Activated T-cell treated with anti-CD3 and anti-CD28 coated beads, Interleukin-2, amount 50 U/mL, for 48 hours (primary cell): ENCODE results near the gene TBL3.
"Not testable (repeated sequence)": the region's sequence is repeated elsewhere in the genome, so short reads cannot be mapped to it uniquely, and the experiment has no call there.

ENCODE experiments used
- DNase-seq, 2 experiments: peaks; one replicate each; pipeline ENCODE4 v3.0.0-alpha.2; 2020

The TBL3 gene

DNA sequence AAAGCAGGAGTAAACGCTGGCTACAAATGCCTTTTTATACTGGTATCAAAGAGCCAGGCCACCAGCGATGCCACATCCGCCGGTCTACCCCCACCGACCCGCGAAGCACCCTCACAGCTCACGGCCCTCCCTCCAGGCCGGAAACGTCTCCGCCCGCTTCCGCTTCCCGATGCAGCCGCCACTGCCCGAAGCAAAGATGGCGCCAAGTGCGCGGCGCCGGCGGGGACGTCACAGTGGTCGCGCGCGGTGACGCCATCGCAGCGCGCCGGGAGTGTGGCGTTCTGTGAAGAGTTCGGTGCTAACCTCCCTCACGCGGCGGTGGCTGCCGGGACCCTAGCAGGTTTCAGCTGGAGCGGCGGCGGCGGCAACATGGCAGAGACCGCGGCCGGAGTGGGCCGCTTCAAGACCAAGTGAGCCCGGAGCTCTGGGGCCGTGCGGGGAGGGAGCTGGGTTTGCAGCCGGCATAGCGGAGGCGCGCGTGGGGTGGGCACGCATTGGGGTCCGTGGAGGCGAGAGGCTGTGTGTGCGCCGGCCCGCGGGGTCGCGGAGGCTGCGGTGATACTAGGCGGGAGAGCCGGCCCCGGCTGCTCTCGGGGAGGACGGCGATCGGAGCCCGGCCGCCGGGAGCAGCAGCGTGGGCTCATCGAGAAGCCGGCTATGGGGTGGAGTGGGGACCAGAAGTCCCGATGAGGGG is at the start of gene TBL3:
TBL3 (plus strand) TSS at position 258 of the 694 bp plus-strand sequence; CDS start at position 370, 112 bp downstream.
- DNase-seq, result peak; percentile 98 to 99

DNA sequence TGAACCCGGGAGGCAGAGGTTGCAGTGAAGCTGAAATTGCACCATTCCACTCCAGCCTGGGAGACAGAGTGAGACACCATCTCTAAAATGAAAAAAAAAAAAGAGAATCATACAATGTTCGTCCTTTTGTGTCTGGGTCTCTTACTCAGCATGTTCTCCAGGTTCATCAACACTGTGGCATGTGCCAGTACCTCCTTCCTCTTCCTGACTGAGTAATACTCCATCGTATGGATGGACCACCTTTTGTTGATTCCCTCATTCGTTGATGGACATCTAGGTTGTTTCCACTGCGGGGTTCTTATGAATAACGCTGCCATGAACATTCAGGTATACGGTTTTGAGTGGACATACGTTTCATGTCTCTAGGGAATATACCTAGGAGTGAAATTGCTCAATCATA is 49.5 kb upstream of the TBL3 start:
- no peak for DNase-seq

DNA sequence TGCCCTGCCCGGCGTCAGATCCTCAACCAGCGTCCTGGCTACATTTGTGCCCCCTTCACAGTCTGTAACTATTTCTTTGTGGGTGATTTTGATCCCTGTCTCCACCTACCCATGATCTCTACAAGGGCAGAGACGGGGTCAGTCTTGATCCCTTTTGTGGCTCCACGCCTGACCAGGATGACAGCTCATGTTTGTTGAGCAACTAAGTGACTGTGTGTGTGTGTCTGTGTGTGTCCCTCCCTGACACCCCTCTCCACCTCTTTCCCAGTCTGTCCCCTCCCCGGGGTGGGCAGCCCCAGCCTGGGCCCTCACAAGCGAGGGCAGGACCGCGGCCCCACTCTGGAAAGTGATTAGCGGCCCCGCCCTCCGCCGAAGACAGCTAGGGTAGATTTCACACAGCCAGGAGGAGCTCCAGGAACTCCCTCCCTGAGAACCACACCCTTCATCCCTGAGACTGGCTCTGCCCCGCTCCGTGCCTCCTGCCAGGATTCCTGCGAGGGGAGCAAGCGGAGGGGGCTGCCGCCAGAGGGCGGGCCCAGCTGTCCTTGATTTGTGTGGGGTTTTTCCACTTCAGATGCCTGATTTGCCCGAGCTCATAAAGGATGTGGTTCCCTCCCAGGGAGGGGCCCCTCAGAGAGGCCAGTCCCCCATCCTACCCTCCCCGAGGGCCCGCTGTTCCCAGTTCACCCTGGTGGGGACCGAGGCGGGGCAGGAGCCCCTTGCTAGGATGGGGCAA is 48.4 kb upstream of the TBL3 start:
- peak; percentile 39 to 52 for DNase-seq

DNA sequence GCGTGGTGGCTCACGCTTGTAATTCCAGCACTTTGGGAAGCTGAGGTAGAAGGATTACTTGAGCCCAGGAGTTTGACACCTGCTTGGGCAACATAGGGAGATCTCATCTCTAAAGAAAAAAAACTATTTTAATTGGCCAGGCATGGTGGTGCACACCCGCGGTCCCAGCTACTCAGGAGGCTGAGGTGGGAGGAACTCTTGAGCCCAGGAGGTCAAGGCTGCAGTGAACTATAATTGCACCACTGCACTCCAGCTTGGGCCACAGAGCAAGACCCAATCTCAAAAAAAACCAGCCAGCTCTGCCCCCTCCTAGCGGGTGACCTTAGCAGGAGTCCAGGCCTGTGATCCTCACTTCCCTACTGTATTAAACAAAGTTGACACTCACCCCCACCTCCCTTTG is 47.8 kb upstream of the TBL3 start:
- no peak for DNase-seq

DNA sequence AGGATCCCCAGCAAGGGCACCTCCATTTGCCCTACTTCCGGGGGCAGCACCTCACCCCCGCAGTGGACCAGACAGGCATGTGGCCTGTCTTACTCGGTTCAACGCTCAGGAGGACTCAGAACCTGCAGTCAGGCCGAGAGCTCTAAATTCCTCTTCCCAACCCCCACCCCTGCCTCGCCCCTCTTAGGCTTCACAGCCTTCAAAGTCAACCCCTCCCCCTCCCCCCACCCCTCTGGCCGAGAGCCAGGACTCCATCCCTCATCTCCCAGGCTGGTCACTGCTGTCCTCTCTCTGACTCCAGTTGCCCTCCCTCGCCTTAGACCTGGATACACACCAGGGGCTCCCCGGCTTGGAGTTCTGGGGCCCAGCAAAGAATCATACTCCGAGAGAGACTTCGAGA is 45.6 kb upstream of the TBL3 start:
- no peak for DNase-seq

DNA sequence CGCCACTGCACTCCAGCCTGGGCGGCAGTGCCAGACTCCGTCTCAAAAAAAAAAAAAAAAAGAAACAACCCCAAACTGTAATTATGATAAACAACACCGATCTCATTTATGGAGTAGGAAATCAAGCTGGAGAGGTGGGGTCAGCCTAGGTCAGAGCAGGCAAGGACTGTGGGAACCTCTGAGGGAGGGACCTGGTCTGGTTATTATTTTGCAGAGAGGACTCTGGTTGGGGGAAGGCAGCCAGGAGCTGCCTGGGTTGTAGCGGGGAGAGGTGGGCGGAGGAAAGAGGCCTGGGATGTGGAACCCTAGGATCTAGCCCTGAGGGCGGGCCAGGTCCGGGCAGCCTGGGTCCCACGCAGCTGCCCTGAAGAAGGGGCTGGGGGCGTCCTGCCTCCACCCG is 42.7 kb upstream of the TBL3 start:
- DNase-seq, result no peak

DNA sequence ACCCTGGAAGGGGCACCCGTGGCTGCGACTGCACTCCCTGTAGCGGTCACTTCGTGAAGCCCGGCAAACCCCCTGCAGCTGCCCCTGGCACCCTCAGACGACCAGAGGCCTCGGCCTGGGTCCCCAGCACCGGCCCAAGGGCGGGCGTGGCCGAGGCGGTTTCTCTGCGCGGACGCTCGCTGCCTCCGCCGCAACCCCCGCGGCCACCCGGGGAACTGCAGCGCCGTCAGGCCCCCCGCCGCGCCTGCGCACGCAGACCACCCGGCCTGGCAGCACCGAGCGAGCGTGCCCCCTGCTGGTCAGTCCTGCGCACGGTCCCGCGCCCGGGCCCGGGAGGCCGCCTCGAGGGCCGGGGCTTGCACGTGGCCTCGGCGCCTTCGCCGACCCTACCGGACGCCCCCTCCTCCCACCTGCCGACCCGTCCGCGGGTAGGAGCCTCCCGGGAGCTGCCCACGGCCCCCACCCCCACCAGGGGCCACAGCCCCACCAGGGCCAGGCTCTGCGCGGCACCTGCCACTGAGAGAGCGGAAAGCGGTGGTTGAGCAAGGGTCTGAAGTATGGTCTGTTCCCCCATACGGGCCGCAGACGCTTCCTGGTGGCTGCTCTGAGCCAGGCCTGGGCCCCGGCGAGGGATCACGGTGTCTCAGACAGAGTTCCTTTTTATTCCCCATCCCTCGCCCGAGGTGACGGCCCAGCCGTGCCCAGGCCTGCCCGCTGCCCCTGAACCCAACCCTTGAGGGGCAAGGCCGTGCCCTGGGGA is 42.1 kb upstream of the TBL3 start:
- DNase-seq, result peak; percentile 96 to 97

DNA sequence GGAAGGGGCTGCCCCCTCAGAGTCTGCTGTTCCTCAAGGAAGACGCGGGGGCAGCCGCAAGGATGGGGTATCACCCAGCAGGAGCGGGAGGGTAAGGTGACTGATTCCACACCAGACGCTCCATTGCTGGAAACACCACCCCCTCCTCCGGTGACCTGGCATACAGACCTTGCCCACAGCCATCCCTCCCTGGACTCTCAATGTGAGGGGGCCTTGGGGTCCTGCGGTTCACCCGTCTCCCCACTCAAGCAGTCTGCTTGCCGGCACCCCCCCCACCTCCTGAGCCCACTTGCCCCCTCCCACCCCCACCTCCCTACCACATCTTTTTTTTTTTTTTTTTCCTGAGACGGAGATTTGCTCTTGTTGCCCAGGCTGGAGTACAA is 41.5 kb upstream of the TBL3 start:
- no peak for DNase-seq

DNA sequence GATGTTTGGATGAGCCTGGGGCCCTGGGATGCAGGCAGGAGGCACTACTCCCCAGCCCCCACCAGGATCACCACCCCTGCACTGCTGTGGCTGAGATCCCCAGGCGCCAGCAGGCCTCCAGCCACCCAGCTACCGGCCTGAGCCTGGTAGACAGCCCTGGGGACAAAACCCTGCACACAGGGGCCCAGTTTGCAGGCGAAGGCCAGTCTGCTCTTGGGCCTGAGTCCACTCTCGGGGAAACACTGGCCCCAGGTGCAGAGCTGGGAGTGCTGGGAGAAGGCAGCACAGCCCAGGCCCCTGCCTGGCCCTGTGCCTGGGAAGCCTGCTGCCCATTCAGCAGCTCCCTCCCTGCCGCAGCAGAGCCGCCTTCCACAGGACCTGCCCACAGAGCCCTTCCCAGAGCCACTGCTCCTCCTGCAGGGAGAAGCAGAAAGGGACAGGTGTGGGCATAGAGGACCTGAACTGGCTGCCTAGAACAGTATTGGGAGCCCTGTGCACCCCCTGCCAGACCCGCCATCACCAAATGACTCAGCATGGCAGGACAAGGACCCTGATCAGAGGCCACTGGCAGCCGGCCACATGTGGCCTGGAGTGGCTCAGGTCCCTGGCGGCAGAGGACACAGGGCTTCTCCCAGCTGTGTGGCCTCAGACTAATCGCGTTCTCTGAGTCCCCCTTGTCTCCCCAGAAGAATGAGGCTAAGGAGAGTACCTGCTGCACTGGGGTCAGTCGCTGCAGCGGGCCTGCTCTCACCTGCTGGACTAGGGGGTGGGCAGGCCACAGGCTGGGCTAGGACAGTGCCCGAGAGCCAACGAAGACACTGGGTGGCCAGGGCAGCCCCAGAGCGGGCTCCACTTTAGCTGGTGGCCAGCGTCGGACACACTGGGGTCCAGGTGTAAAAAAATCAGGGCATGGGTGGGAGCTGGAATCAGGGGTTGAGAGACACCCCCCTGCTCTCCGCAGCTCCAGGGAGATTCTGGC is 39.5 kb upstream of the TBL3 start:
- DNase-seq, result no peak

DNA sequence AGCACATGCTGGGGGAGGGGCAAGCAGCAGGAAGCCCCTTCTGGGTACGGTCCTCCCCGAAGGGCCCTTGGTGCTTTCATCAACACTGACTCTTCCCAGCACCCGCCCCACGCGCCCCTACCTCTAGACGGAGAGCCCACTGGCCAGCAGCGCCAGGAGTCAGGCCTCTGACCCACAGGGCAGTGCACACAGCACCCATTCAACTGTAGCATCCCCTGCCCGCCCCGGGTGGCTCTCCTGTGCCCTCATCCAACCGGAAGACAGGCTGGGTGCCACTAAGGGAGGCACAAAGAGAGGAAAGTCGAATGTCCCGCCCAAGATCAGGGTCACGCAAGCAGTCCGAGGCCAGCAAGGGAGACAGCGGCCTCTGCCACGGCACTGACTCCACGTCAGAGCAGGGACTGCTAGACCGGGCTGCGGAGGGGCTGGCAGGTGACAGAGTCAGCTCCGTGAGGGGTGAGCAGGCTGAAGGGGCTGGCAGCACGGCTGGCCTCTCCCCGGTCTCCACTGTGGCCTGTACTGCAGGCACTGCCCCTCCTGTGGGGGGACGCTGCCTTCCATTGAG is 38.7 kb upstream of the TBL3 start:
- no peak for DNase-seq

DNA sequence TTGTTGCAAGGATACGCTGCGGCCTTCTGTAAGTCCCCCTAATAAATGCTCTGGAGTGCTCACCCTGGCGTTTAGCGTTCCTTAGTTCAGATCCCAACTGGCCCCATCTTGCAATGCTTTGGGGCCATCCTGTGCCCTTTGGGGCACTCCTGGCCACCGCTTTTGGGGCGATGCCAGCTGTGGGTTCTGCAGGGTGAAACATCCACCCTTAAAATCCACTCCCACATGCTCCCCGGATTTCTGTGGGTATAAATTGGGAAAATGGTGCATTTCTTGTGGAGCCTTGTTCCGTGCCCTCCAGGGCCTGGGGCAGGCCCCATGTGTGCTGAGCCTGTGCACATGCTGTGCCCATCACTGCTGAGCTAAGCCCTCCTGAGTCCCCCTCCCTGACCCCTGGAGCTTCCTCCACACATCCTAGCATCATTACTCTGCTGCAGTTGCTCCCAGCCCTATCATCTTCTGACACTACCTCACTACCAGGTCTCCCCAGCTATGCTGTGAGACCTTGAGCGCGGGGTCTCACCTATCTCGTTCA is 34.8 kb upstream of the TBL3 start:
- DNase-seq, result no peak

DNA sequence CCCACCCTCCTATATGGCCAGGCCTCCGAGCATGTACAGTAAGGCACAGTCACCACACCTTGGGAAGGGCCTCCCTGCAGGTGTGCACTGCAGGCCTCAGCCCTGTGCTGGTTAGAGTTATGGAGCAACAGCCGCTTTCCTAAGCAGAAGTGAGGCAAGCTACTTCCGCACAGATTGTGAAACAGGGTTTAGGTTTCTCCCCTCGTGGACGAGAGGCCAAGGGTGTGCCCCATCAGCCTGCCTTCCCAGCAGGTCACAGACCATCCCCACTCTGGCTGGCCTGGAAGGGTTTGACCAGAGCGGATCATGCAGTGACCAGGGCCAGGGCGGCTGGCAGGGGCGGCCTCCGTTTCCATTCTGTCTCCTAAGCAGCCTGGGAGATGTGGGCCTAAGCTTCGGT is 33.5 kb upstream of the TBL3 start:
- no peak for DNase-seq

DNA sequence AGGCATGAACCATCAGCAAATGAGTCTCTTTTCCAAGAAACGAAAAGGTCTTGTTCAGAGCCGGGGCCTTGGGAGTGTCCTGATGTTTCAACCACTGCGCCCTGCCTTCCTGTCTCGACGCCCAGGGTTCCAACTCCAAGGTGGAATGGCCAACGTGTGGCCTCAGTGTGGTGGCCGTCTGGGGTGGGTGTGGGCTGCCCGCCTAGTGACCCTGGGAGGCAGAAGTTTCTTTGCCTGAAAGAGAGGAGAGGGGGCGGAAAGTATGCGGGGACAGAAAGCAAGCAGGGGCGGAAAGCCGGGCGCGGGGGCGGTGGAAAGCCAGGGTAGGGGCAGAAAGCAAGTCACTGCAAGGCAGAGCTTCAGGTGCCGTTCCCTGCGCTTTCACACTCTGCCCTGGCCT is 32.9 kb upstream of the TBL3 start:
- no peak for DNase-seq

DNA sequence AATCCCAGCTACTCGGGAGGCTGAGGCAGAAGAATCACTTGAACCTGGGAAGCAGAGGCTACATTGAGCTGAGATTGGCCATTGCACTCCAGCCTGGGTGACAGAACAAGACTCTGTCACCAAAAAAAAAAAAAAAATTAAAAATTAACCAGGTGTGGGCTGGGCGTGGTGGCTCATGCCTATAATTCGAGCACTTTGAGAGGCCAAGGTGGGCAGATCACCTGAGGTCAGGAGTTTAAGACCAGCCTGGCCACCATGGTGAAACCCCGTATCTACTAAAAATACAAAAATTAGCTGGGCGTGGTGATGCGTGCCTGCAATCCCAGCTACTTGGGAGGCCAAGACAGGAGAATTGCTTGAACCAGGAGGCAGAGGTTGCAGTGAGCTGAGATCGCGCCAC is 32.0 kb upstream of the TBL3 start:
- not testable (repeated sequence) for DNase-seq

DNA sequence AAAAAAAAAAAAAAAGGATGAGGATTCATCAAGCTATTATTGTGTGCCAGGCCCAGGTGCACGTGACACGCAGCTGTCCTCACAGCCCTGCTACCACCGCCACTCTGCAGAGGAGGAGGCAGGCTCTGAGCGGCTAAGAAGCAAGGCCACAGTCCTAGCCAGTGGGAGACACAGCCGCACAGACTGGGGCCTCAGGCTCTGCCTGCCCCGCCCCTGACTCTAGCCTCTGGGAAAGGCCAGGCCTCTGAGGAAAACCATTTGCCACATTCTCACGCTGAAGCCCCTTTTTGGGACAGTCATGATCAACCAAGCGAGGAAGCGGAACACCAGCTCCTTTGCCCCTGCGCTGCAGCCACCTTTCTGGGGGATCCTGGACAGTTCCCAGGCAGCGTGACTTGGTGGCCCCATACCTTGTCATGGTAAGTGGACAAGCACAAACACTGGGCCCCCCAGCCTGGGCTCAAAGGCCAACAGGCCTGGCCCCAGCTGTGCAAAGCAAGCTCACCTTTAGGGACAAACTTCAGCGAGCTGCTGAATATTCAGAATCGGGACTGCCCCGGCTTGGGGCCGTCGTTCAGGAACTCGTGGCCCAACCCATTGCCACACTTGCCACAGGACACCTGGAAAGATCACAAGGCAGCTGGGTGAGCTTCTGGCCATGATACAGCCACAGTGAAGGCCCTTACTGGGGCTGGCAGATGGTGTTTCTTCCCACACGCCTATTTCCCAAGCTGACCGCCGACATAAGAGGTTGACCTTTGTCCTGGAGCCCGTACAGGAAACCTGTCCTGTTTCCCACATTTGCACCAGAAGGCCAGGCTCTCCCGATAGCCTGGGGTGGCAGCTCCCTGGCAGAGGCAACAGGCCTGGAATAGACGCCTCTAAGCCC is 31.3 kb upstream of the TBL3 start:
- no peak for DNase-seq

DNA sequence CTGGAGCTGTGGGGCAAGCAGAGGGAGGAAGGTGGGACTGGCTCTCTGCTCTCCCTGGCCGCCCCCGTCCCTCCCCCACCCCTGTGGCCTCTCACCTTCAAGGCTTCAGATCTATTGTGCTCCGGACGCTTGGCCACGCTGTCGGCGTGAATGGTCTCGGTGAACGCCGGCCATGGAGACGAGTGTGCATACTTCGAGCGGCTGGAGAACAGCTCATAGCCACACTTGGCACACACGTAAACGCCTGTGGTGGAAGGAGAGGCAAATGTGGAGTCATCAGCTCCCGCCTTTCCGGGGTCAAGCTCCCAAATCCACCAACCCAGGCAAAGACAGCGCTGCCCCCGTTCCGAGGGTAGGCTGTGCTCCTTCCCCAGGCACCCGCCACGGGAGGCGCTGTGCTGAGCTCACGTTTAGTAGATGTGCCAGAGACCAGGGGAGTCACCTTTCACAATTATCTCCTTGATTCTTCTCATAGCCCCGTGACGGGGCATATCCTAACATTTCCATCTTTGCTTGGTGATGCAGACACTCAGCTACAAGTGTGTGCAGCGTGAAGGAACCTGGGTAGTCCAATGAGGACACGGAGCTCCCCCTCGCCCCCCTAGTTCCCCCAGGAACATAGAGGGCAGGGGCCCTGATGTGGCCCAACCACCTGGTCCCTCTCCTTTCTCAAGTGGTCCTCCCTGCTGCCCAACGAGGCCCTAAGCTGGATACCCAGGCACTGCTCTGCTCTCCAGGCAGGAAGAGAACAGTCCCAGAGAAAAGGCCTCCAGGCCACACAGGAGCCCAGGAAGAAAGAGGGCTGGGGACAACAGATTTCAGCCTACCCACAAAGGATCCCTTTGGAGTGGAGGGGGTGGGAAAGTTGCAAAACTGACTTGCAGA is 30.4 kb upstream of the TBL3 start:
- no peak for DNase-seq

DNA sequence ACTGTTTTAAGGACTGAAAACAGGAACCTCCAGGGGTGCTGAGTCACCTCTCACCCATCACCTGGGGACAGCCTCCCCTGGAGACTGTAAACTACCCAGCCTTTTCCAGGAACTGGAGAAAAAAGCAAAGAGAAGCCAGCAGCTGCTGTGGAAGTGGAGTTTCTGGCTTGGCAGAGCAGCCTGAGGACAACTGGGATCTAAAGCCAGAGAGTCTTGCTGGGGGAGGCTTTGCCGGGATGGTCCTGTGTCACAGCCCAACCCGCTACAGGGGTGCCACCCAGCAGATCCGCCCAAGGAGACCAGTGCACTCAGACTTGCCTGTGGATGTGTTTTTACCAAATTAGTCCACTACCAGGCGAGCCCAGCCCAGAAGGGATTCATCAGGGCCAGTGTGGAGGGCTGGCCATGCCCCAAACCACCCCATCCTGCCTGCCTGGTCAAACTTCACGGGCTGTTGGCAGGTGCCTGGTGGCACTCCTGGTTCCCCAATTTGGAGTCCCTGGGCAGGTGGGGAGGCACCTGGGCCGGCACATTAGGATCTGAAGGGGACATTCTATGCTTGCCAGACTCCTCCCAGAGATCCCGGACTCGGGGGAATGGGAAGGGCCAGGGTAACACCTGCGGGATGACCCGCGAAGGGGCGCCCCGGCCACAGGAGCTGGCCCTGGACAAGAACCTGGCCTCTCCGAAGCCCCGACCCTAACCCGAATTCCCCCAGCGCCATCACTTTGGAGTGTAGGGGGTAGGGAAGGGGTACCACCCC is 29.6 kb upstream of the TBL3 start:
- DNase-seq, result peak; percentile 45 to 48

DNA sequence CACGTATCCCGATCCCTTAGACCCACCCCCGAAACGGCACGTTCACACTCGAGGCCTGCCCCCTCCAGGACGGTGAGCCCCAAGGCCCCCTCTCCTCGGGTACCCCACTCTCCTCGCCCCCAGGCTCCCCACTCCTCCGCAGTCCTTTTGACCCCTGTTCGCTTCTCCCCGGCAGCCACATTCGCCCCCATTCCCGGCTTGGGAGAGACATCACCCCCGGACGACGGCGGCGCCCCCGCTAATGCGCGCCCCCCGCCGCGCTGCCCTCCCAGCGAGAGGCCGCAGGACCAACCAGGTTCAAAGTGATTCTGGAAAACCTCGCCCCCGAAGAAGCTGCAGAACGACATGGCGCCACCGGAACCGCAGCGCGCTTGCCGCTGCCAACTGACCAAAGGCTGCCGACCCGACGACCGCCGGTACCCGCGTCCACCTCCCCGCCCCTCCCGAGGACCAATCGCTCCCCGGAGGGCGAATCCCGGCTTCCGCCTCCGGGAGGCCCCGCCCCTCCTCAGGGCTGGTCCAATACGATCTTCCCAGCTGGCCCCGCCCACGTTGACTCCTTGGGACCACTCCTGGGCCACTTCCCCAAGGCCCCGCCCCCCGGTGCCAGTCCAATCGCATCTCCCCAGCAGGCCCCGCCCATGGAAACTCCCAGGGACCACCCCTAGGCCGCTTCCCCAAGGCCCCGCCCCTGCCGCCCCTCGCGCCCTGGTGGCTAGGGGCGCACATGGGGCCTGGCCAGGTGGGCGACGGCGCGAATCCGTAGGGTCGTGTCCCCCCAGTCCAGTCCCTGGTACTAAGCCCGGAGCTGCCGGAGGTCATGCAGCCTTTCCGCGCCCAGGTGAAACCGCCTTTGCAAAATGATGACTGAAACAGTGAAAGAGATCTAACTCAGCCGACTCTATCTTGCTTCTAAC is 28.8 kb upstream of the TBL3 start, which contains the start of gene MSRB1:
MSRB1 (minus strand) TSS at position 390 of the 917 bp plus-strand sequence; CDS start at position 347, 43 bp downstream.
- DNase-seq, result peak; percentile 100
